Suprapubic skin (tissue), 4 donors: ENCODE results near the gene SCAMP4. TPM values are rescaled to one million over a fixed set of nuclear protein-coding genes. Genes with fewer than 3 reads are reported as not detected.

Experiments
- DNase-seq, 2 donors: peaks; one replicate each; pipeline ENCODE4 v3.0.0-alpha.2; 2019; ENCODE audit warnings: low spot score in 2 of 2
- H3K27ac ChIP-seq: fragments of 200-600 bp; sonication (generic); one replicate; pipeline ENCODE4 v1.5.1; 2019
- H3K27me3 ChIP-seq: fragments of 200-600 bp; sonication (generic); one replicate; pipeline ENCODE4 v1.5.1; 2019
- H3K36me3 ChIP-seq: fragments of 200-600 bp; sonication (generic); one replicate; pipeline ENCODE4 v1.5.1; 2019
- H3K4me1 ChIP-seq: fragments of 200-600 bp; sonication (generic); one replicate; pipeline ENCODE4 v1.5.1; 2019
- H3K4me3 ChIP-seq: fragments of 200-600 bp; sonication (generic); one replicate; pipeline ENCODE4 v1.5.1; 2019; ENCODE audit warnings: mild to moderate bottlenecking
- H3K9me3 ChIP-seq: fragments of 200-600 bp; sonication (generic); one replicate; pipeline ENCODE4 v1.5.1; 2019
- CTCF ChIP-seq, 2 donors: fragments of 200-600 bp in 1 of 2; fragments of 450-650 bp in 1 of 2; sonication (generic) in 1 of 2; IDR thresholded peaks; one replicate each; pipeline ENCODE4 v1.5.1; 2016 to 2019; ENCODE audit warnings: antibody characterized with exemption in 2 of 2, mild to moderate bottlenecking in 1 of 2, moderate library complexity in 1 of 2
- EP300 ChIP-seq: sonication (generic); formaldehyde crosslinking; IDR thresholded peaks from one replicate; pipeline ENCODE4 v1.6.1; 2017; ENCODE audit warnings: antibody characterized with exemption
- POLR2A ChIP-seq, 2 donors: fragments of 450-650 bp; IDR thresholded peaks; one replicate each; pipeline ENCODE4 v1.6.1; 2017; ENCODE audit warnings: antibody characterized with exemption in 2 of 2, mild to moderate bottlenecking in 2 of 2, moderate library complexity in 2 of 2
- POLR2AphosphoS5 ChIP-seq, 3 donors: sonication (generic); formaldehyde crosslinking; IDR thresholded peaks; one replicate each; pipeline ENCODE4 v1.6.1; 2017; ENCODE audit warnings: antibody characterized with exemption in 3 of 3
- WGBS: methylation state at CpG from one replicate; pipeline ENCODE4 v1.1.5; 2018; 5-methylcytosine and 5-hydroxymethylcytosine counted together
- total RNA-seq, 4 donors: library from RNA; depleted of rRNA; stranded (reverse); fragments of >200 nt; gene quantifications; one replicate each; pipeline ENCODE4 v1.1.0, GENCODE V29; 2016

Gene SCAMP4
- total RNA-seq, 4 donors from 2014 or later: 68.1 to 119 (median 103) TPM

GRCh38 chr19:1942934-1943555 is 37.8 kb downstream of the SCAMP4 start:
- Histone ChIP-seq H3K27ac (peak overlapping the region; percentile 98), H3K27me3 (no peaks in the 10 kb centered on the region), H3K4me1 (peaks cover 53% of the 10 kb centered on the region), H3K9me3 (no peaks in the 10 kb centered on the region), H3K4me3 (peak overlapping the region; percentile 79), H3K36me3 (no peaks in the 10 kb centered on the region)
- no peak for TF ChIP-seq POLR2AphosphoS5 (IDR thresholded peaks at IDR 0.05)
- WGBS: 29% methylated on average over 11 of the region's 21 CpGs
- no peak for DNase-seq

- no peaks in the 10 kb centered on the region for H3K27me3 ChIP-seq
- H3K36me3 ChIP-seq: no peaks in the 10 kb centered on the region
- H3K4me3 ChIP-seq: peak overlapping the region; percentile 79
- WGBS: 86% methylated on average over 19 of the region's 22 CpGs
- peaks cover 53% of the 10 kb centered on the region for H3K4me1 ChIP-seq
- H3K27ac ChIP-seq: no peak overlapping the region
- TF ChIP-seq EP300 (no peak), POLR2AphosphoS5 (IDR thresholded peaks at IDR 0.05) (no peak), POLR2A (IDR thresholded peaks at IDR 0.05) (no peak), CTCF (IDR thresholded peaks at IDR 0.05) (no peak)
- no peak for DNase-seq
- H3K9me3 ChIP-seq: no peaks in the 10 kb centered on the region
Measured at GRCh38 chr19:1943661-1944087, 38.5 kb downstream of the SCAMP4 start.

GRCh38 chr19:1944088-1944915 is 39.1 kb downstream of the SCAMP4 start:
- Histone ChIP-seq H3K4me3 (no peak overlapping the region), H3K27ac (no peak overlapping the region), H3K27me3 (no peaks in the 10 kb centered on the region), H3K4me1 (peaks cover 53% of the 10 kb centered on the region), H3K9me3 (no peaks in the 10 kb centered on the region), H3K36me3 (no peaks in the 10 kb centered on the region)
- 76% methylated on average over 26 of the region's 42 CpGs for whole genome bisulfite sequencing
- no peak for TF ChIP-seq CTCF (IDR thresholded peaks at IDR 0.05)
- no peak for TF ChIP-seq POLR2AphosphoS5 (IDR thresholded peaks at IDR 0.05)
- no peak for TF ChIP-seq POLR2A (IDR thresholded peaks at IDR 0.05)
- no peak for TF ChIP-seq EP300
- DNase-seq: no peak

- Histone ChIP-seq H3K36me3 (no peaks in the 10 kb centered on the region), H3K27me3 (no peaks in the 10 kb centered on the region), H3K4me1 (peaks cover 46% of the 10 kb centered on the region), H3K9me3 (no peaks in the 10 kb centered on the region), H3K4me3 (no peak overlapping the region), H3K27ac (no peak overlapping the region)
- TF ChIP-seq POLR2AphosphoS5 (IDR thresholded peaks at IDR 0.05) (no peak), POLR2A (IDR thresholded peaks at IDR 0.05) (no peak), EP300 (no peak), CTCF (IDR thresholded peaks at IDR 0.05) (no peak)
- 83% methylated on average over 3 of the region's 30 CpGs for WGBS
- no peak for DNase-seq
Measured at GRCh38 chr19:1944916-1945561, 39.8 kb downstream of the SCAMP4 start.

- 78% methylated on average over 18 of the region's 18 CpGs for WGBS
- TF ChIP-seq CTCF (IDR thresholded peaks at IDR 0.05): peak; percentile 19 to 48
- TF ChIP-seq POLR2AphosphoS5 (IDR thresholded peaks at IDR 0.05): no peak
- Histone ChIP-seq H3K9me3 (no peaks in the 10 kb centered on the region), H3K4me1 (peaks cover 41% of the 10 kb centered on the region), H3K4me3 (no peak overlapping the region), H3K27me3 (no peaks in the 10 kb centered on the region), H3K36me3 (peaks cover 3% of the 10 kb centered on the region), H3K27ac (no peak overlapping the region)
- no peak for DNase-seq
Measured at GRCh38 chr19:1945899-1946298, 40.7 kb downstream of the SCAMP4 start.
